KBM-7 (cell line): ENCODE measurements around the gene RANBP9.
A peak's percentile ranks its signal among the peaks of the same experiment; 100 is the strongest.

ENCODE experiments used
- DNase-seq: peaks from one replicate; pipeline ENCODE4 v3.0.0-alpha.2; 2015
- in situ Hi-C: fragments of 300-500 bp; cut with MboI; formaldehyde crosslinking; loops from 2 replicates; pipeline ENCODE4 v1.14.3; 2020; ENCODE audit warnings: low sequenced_read_pairs, low pct_unique_long_range_greater_than_20kb, mixed read lengths

Gene RANBP9

GRCh38 chr6:13579911-13580310, 131.7 kb downstream of the RANBP9 start:
- in situ Hi-C loops, result no loop called here
- DNase-seq, result peak; percentile 34

- in situ Hi-C loops, result no loop called here
- DNase-seq, result no peak
Measured at GRCh38 chr6:13577926-13578325, 133.7 kb downstream of the RANBP9 start.

- DNase-seq, result no peak
Measured at GRCh38 chr6:13576017-13576416, 135.6 kb downstream of the RANBP9 start.

GRCh38 chr6:13575377-13575775, 136.3 kb downstream of the RANBP9 start:
- DNase-seq, result no peak
- in situ Hi-C loops, result no loop called here

More at GRCh38 chr6:13576017-13576416, 135.6 kb downstream of the RANBP9 start:
- in situ Hi-C loops, result no loop called here

GRCh38 chr6:13574571-13575376, 136.9 kb downstream of the RANBP9 start, which contains the start of gene SIRT5:
SIRT5 (plus strand) TSS chr6:13574601; CDS start chr6:13584111, 9,510 bp downstream.
- in situ Hi-C loops, result no loop called here
- peak; percentile 94 for DNase-seq

- in situ Hi-C loops, result no loop called here
- DNase-seq, result peak; percentile 93
Measured at GRCh38 chr6:13574149-13574570, 137.5 kb downstream of the RANBP9 start.

GRCh38 chr6:13573669-13574110, 137.9 kb downstream of the RANBP9 start:
- in situ Hi-C loops, result no loop called here
- peak; percentile 49 for DNase-seq

GRCh38 chr6:13572951-13573654, 138.5 kb downstream of the RANBP9 start:
- no peak for DNase-seq
- in situ Hi-C loops, result no loop called here

GRCh38 chr6:13572240-13572639, 139.4 kb downstream of the RANBP9 start:
- no peak for DNase-seq
- in situ Hi-C loops, result no loop called here
